ENCODE data around the gene ENC1.

The ENC1 gene

GRCh38 chr5:74603376-74603775, 37.2 kb downstream of the ENC1 start:
- FAIRE-seq, result no peak

GRCh38 chr5:74599148-74599547, 41.4 kb downstream of the ENC1 start:
- FAIRE-seq, result no peak

- no peak for FAIRE-seq
Measured at GRCh38 chr5:74598731-74599130, 41.8 kb downstream of the ENC1 start.

GRCh38 chr5:74596927-74597326, 43.6 kb downstream of the ENC1 start:
- FAIRE-seq, result no peak

GRCh38 chr5:74595143-74595925, 45.2 kb downstream of the ENC1 start:
- no peak for FAIRE-seq

GRCh38 chr5:74594137-74595040, 46.1 kb downstream of the ENC1 start:
- FAIRE-seq, result no peak

DNA sequence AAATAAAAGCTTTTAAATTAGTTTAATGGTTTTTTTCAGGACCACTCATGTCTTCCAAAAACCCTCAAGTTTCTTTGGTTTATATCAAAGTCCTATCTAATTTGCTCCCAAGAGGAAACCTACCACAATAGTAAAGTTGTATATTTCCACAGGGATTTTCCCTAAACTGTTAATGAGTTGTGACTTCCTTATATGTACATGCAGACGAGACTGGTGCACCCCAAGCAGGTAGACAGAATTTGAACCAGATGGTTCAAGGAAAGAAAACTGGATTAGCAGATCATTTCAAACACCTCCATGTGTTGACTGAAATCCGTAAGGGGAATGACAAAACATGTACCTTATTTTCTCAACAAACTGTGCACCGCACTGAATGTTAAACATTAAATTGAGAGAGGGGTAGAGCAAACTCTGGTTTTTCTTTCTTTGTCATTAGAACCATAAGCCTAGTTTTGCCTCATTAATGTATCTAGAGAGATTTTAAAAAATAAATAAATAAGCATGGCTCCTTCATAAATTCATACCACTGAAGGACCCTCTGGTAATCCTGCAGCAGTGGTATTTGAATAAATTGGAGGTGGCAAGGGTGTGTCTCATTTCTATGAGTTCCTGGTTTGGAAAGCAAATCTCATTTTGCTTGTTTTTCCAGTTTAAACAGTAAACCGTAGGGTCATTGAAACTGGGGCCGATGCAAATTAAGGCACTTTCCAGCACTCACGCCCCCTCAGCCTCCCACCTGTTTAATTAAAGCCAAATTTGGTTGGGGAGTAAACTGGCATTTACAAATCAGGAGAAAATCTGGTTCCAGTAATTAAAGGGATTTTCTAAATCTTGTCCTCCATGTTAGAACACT, 51.1 kb downstream of the ENC1 start:
- no peak for FAIRE-seq

GRCh38 chr5:74588415-74588814, 52.1 kb downstream of the ENC1 start:
- FAIRE-seq, result no peak

DNA sequence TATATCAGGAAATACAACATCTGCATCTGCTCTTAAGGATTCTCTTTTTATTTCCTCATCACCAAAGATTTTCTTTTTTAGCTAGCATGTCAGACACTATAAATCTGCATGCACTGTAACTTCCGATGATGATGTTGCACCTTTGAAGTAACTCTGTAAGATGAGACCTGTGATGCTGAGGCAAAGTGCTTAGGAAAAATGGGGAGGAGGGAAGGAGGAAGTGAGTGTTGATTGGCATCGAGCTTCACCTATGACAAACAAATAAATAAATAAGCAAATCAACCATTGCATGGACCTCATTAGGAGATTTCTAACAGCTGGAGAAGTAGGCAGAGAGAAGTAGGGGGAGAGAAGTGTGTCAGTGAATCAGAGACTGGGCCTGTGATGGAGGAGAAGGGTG, 52.6 kb downstream of the ENC1 start:
- FAIRE-seq, result no peak

DNA sequence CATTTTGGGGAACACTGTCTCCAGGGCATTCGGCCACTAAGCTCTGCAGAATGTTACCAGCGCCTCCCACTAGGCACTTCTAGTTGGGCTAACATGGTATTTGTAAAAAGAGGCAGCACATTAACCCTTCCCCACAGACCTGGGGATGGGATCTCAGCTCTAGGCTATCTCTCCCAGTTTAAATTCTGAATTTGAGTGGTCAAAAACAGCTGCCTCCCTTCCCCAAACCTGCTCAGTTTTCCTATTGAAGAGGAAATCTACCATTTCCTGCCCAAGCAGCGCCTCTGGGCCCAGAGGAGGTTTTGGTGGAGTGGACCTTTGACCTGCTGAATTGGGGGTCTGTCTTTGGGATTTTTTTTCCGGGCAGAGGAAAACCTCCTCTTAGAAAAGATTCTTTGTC, 53.2 kb downstream of the ENC1 start:
- no peak for FAIRE-seq

DNA sequence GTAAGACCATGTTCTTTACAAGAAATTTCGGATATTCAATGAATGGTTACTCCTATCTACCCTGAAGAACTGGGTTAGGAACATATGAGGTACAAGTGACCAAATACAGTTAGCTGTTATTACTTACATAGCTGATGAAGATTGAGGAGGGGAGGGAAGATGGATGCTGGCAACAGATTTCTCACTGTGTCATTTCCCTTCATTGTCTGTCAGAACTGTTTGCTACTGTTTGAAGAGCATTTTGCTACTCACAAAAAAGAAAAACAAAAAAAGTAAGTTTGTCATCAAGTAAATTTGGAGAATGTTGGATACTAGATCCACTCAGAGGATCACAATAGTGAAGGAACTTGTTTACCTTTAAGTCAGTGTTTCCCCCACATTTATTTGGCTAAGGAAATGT, 53.7 kb downstream of the ENC1 start:
- FAIRE-seq, result no peak

- no peak for FAIRE-seq
Measured at GRCh38 chr5:74582853-74583252, 57.7 kb downstream of the ENC1 start.

DNA sequence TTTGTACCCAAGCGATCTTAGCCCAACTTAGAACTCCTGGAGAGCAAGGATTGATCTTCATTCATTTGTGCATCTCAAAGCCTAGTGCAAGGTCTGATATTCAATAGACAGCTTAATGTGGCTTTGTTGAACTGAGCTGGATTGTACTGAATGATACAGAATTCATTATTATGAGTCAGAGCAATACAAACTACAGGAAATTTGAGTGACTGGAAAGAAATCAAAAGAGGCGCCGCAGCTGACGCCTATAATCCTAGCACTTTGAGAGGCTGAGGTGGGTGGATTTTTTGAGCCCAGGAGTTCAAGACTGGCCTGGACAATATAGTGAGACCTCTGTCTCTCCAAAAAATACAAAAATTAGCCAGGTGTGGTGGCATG, 58.6 kb downstream of the ENC1 start:
- FAIRE-seq, result no peak

GRCh38 chr5:74580729-74581109, 59.8 kb downstream of the ENC1 start:
- no peak for FAIRE-seq

DNA sequence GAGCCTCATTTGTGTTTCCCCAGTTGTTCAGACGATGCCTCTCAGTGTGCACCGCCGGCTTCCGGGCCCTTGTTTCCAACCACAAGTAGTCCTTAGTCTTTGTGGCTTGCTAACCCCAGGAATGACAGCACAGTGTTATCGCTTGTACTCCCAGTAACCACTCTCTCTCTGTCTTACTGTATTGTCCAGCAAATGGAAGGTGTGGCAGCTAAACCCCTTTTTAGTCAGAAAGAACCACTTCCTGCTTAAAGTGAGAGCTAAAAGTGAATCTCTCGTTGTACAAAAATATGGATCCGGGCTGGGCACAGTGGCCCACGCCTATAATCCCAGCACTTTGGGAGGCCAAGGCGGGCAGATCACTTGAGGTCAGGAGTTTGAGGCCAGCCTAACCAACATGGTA, 61.3 kb downstream of the ENC1 start:
- FAIRE-seq, result no peak

DNA sequence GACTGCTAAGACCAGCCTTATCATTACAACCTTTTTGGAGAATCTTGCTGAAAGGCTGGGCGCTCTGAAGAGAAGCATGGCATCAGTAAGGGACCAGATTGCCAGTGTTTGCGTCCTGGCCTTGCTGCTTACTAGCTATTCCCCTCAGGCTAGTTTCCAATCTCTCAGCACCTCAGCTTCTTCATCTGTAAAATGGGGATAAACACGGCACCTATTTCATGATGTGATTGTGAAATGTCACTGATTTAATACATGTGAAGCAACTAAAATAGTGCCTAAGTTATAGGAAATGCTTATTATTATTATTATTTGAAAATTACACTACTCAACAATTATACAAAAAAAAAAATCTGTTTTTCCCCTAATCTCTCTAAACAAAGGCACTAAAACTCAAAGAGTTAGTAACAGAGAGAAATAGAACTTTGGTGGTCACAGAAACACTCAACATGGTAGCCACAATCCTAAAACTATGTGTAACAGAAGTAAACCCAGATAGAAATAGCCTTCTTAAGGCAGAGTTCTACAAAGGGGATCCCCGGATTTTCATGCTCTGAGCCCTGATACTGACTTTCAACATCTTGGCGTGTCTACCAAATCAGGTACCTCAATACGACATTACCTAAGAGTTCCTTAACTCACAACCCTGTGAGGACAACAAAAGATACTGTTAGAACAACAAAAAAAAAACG, 62.0 kb downstream of the ENC1 start:
- FAIRE-seq, result no peak

Measured in endometrium (tissue), 2 donors.